Body of pancreas (tissue), 4 donors: Measurements from ENCODE around the gene MCTP1.

ENCODE experiments used
- POLR2A ChIP-seq, 3 donors: fragments of 450-650 bp; IDR thresholded peaks; one replicate each; pipeline ENCODE4 v1.6.1; 2016; ENCODE audit warnings: antibody characterized with exemption in 3 of 3, mild to moderate bottlenecking in 2 of 3
- TF ChIP-seq, protein P1 (sequence below), 7 experiments: fragments of 450-650 bp in 4 of 7; fragments of 200-600 bp in 3 of 7; sonication (generic) in 3 of 7; IDR thresholded peaks; one replicate each; pipeline ENCODE4 v1.5.1; 2016 to 2019; ENCODE audit warnings: antibody characterized with exemption in 7 of 7

GRCh38 chr5:94699562-94699961 is 585.3 kb downstream of the MCTP1 start:
- TF ChIP-seq, protein P1, sequence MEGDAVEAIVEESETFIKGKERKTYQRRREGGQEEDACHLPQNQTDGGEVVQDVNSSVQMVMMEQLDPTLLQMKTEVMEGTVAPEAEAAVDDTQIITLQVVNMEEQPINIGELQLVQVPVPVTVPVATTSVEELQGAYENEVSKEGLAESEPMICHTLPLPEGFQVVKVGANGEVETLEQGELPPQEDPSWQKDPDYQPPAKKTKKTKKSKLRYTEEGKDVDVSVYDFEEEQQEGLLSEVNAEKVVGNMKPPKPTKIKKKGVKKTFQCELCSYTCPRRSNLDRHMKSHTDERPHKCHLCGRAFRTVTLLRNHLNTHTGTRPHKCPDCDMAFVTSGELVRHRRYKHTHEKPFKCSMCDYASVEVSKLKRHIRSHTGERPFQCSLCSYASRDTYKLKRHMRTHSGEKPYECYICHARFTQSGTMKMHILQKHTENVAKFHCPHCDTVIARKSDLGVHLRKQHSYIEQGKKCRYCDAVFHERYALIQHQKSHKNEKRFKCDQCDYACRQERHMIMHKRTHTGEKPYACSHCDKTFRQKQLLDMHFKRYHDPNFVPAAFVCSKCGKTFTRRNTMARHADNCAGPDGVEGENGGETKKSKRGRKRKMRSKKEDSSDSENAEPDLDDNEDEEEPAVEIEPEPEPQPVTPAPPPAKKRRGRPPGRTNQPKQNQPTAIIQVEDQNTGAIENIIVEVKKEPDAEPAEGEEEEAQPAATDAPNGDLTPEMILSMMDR (IDR thresholded peaks at IDR 0.05) = no peak
- no peak for TF ChIP-seq POLR2A (IDR thresholded peaks at IDR 0.05)
